ENCODE measurements around the gene DLG2.
"Not testable (repeated sequence)": the region's sequence is repeated elsewhere in the genome, so short reads cannot be mapped to it uniquely, and the experiment has no call there.

Gene DLG2

GRCh38 chr11:85359859-85360258, 267.3 kb downstream of the DLG2 start:
- FAIRE-seq, result no peak
- no peak for DNase-seq (ENCODE audit: extremely low spot score, insufficient read length, low read depth)

DNA sequence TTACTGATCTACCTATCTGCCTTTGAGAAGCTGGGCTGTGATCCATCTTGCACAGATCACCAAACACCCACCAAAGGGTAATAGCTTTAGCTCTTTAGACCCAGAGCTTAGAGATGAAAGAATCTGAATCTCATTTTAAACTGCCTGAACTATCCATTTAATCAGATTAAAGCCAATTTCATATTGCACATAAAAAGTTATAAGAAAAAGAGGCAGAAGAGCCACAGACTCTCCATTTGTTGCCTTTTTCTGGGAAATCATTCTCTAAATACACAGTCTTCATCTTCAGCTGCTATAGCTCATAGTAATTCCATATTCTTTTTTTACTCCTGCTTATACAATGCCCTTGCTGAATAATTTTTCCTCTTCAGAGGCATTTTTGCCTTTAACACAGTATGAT, 271.2 kb downstream of the DLG2 start:
- no peak for FAIRE-seq
- DNase-seq (ENCODE audit: extremely low spot score, insufficient read length, low read depth), result no peak

- DNase-seq (ENCODE audit: extremely low spot score, insufficient read length, low read depth); FAIRE-seq: not testable (repeated sequence)
Observed at GRCh38 chr11:85349539-85349938, 277.6 kb downstream of the DLG2 start.

- FAIRE-seq, result no peak
- DNase-seq (ENCODE audit: extremely low spot score, insufficient read length, low read depth), result no peak
Observed at GRCh38 chr11:85348945-85349344, 278.2 kb downstream of the DLG2 start.

DNA sequence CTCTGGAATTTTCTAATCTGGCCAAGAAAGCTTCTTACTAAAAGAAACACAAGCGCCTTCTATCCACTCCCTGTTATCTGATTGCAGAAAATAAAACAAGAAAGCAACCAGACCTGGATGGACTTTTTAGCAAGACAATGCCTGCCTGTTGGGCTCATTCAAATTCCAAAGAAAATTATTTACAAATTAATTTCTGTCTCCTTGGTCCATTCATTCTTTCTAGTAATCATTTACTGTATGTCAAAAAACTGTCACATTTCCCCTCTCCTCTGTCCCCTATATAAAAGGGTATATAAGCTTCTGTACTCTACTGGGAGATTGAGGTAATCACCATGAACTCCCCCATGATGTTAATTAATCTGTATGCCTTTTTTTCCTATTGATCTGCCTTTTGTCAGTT, 279.9 kb downstream of the DLG2 start:
- DNase-seq (ENCODE audit: extremely low spot score, insufficient read length, low read depth) (no peak), FAIRE-seq (no peak)

DNA sequence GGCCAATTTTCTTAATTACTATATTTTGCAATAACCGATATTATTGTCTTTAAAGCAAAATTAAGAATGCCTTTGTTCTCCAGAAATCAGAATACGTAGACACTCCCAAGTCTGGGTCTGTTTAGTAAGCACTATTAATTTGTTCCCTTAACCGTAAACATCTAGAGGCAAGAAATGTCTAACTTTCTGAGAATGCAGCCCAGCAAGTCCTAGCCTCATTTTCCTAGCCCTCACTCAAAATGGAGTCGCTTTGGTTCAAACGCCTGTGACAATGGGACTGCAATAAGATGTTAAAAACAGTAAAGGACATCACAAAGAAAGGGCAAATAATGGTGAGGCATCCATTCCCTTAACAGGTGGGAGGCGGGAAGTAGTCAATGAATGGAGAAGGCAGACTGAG, 280.7 kb downstream of the DLG2 start:
- DNase-seq (ENCODE audit: extremely low spot score, insufficient read length, low read depth), result no peak
- FAIRE-seq, result no peak

- DNase-seq (ENCODE audit: extremely low spot score, insufficient read length, low read depth); FAIRE-seq: not testable (repeated sequence)
Observed at GRCh38 chr11:85340846-85341245, 286.3 kb downstream of the DLG2 start.

DNA sequence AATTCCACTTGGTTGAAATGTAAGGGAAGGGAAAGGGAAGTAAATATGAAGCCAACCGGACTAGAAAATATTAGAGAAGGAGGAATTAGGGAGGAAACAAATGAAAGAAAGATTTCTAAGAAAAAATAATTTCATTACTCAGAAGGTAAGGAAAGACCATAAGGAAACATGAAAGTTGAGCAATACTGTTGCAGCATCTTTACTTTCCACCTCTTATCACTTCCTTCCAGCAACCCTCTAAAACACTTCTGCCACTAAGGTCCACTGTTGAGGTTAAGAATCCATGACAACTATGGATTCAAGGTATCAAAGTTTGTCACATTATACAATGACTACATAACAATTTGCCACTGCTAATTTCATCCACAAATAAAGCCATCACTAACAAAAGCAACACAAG, 308.6 kb downstream of the DLG2 start:
- FAIRE-seq (peak; percentile 29), DNase-seq (ENCODE audit: extremely low spot score, insufficient read length, low read depth) (no peak)

DNA sequence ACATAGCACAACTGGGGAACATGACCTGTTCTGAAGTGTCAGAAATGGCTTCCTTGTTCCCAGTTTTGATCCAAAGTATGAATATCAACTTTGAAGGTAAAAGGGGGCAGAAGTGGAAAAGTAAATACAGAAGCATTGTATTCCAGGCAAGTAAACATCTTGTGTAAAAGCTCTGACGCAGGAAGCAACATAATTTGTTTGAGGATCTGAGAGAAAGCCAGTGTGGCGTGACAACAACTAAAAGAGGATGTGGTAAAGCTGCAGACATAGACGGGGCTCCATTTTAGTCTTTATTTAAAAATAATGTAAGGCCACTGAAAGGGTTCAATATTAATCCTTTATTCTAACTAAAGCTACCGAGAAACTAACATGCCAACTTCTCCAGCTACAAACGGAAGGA, 310.2 kb downstream of the DLG2 start:
- DNase-seq (ENCODE audit: extremely low spot score, insufficient read length, low read depth) (no peak), FAIRE-seq (peak; percentile 87)

GRCh38 chr11:85313741-85314140, 313.4 kb downstream of the DLG2 start:
- FAIRE-seq, result no peak
- DNase-seq (ENCODE audit: extremely low spot score, insufficient read length, low read depth), result no peak

- FAIRE-seq (no peak), DNase-seq (ENCODE audit: extremely low spot score, insufficient read length, low read depth) (no peak)
Observed at GRCh38 chr11:85310479-85310878, 316.7 kb downstream of the DLG2 start.

- no peak for DNase-seq (ENCODE audit: extremely low spot score, insufficient read length, low read depth)
- FAIRE-seq, result no peak
Observed at GRCh38 chr11:85307366-85307765, 319.8 kb downstream of the DLG2 start.

DNA sequence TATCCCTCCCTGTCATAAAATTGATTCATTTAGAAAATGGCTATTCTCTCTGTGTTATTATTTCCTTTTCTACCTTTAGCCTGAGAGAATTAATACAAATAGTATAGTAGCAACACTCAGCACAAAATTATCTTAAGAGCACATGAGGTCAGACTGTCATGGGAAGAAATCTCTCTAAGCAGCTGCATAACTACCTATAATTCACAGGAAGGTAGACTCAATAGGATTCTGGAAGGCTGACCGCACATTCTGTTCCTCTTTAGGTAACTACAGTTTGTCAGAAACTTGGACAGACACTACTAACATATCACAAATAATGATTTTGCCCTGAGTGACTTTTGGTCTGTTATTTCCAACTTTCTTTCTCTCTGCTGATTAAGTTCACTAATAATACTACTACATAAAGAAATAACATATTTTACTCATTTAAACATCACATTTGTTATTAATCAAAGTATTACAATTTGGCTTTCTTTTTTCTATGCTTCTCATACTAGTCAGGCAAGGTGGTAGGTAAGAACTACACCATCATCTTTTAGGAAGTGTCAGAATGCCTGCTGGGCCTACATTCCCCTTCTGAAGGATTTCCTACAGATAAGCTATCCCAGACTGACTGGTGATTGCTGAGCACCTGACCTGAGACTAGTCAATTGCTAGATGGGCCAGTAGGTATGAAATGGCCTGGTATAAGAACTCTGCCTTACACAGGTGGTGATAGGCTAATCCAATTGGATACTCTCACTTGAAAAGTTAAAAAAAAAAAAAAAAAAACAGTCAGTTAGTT, 325.1 kb downstream of the DLG2 start:
- DNase-seq (ENCODE audit: extremely low spot score, insufficient read length, low read depth), result no peak

DNA sequence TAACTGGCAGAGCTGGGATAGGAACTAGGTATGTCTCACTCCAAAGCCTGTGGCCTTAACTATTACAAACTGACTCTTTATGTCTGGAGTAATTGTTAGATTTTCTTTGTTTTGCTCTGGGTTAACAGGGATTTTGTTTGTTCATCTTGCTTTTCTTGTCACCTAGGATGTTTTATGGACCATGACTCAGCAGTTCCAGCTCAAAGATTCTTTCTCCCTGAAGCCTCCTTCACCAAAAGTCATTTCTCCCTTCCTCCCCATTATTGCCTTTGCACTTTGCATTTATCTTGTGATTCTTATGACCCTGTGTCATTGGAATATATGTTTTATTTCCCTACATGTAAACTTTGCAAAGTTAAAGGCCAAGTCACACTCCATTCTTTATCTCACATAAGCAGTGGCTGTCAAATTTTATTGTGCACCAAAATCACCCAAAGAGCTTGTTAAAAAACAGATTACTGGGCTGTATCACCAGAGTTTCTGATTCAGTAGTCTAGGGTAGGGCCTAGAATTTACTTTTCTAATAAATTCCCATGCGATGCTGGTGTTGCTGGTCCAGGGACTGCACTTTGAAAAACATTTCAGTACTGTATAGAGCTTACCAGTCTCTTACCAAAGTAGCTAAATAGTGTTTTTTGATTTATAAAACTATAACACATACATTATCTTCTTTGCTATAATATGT, 327.7 kb downstream of the DLG2 start:
- DNase-seq (ENCODE audit: extremely low spot score, insufficient read length, low read depth) (no peak), FAIRE-seq (no peak)

More for the DNA sequence above, 325.1 kb downstream of the DLG2 start:
- no peak for FAIRE-seq

GRCh38 chr11:85295694-85296271, 331.4 kb downstream of the DLG2 start:
- FAIRE-seq, result no peak

GRCh38 chr11:85281550-85281949, 345.6 kb downstream of the DLG2 start:
- DNase-seq (ENCODE audit: extremely low spot score, insufficient read length, low read depth) (no peak), FAIRE-seq (no peak)

More at GRCh38 chr11:85295694-85296271, 331.4 kb downstream of the DLG2 start:
- no peak for DNase-seq (ENCODE audit: extremely low spot score, insufficient read length, low read depth)

- DNase-seq (ENCODE audit: extremely low spot score, insufficient read length, low read depth), result no peak
- FAIRE-seq, result no peak
Observed at GRCh38 chr11:85279267-85279666, 347.9 kb downstream of the DLG2 start.

- DNase-seq (ENCODE audit: extremely low spot score, insufficient read length, low read depth) (no peak), FAIRE-seq (no peak)
Observed at GRCh38 chr11:85277693-85278092, 349.5 kb downstream of the DLG2 start.

GRCh38 chr11:85276332-85276731, 350.8 kb downstream of the DLG2 start:
- FAIRE-seq, result no peak
- DNase-seq (ENCODE audit: extremely low spot score, insufficient read length, low read depth), result no peak

DNA sequence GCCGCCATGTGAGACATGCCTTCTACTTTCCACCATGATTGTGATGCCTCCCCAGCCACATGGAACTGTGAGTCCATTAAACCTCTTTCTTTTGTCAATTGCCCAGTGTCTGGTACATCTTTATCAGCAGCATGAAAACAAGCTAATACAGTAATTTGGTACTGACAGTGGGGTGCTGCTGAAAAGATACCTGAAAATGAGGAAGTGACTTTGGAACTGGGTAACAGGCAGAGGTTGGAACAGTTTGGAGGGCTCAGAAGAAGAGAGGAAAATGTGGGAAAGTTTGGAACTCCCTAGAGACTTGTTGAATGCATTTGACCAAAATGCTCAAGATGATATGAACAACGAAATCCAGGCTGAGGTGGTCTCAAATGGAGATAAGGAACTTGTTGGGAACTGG, 356.8 kb downstream of the DLG2 start:
- not testable (repeated sequence) for DNase-seq (ENCODE audit: extremely low spot score, insufficient read length, low read depth); FAIRE-seq

DNA sequence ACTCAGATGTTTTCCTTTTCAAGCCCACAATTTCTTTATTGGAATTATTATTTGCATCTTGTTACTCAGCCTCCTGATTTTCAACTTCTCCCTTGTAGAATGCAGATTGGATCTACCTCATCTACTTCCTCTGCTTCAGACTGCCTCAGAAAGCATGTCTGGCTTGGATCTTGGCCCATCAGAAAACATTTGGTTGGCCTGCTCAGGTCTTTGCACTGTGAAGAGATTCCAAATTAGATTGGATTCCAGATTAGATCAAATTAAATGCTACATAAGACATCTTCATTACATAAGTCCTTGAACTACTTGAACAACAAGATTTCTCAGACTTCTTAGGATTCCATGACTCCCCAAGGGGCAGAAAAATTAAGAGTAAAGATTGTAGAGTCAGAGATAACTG, 358.0 kb downstream of the DLG2 start:
- DNase-seq (ENCODE audit: extremely low spot score, insufficient read length, low read depth) (no peak), FAIRE-seq (no peak)

All from GM18507 (cell line).